ENCODE data around the gene RUNX3.

GRCh38 chr1:24906760-24907490 lies 23.2 kb downstream of the RUNX3 start:
- no peak for TF ChIP-seq CTCF (IDR thresholded peaks at IDR 0.05)
- TF ChIP-seq POLR2A (IDR thresholded peaks at IDR 0.05) = no peak

Data from thyroid gland (tissue), 4 donors.